Esophagus squamous epithelium (tissue), 5 donors: ENCODE results near the gene PLEKHA7. TPM values are rescaled to one million over a fixed set of nuclear protein-coding genes. Genes with fewer than 3 reads are reported as not detected.

Source experiments
- DNase-seq: peaks from one replicate; lab custom pipeline; 2025; lab: John Stamatoyannopoulos, UW
- H3K27ac ChIP-seq, 4 donors: fragments of 200-600 bp; sonication (generic); one replicate each; pipeline ENCODE4 v1.5.1; 2016 to 2019; ENCODE audit warnings: mild to moderate bottlenecking in 1 of 4
- H3K27me3 ChIP-seq, 4 donors: fragments of 200-600 bp; sonication (generic); 1 replicate in 3 of 4; 2 replicates in 1 of 4; pipeline versions ENCODE4 v1.5.1 to v1.6.0; 2017 to 2021; ENCODE audit warnings: antibody characterized with exemption in 1 of 4
- H3K36me3 ChIP-seq, 3 donors: fragments of 200-600 bp; sonication (generic); one replicate each; pipeline ENCODE4 v1.5.1; 2016 to 2019
- H3K4me1 ChIP-seq, 3 donors: fragments of 200-600 bp; sonication (generic); one replicate each; pipeline ENCODE4 v1.5.1; 2017 to 2019
- H3K4me3 ChIP-seq, 4 donors: fragments of 200-600 bp; sonication (generic); 1 replicate in 3 of 4; 2 replicates in 1 of 4; pipeline ENCODE4 v1.5.1; 2016 to 2019; ENCODE audit warnings: mild to moderate bottlenecking in 2 of 4, moderate library complexity in 1 of 4
- H3K9me3 ChIP-seq, 3 donors: fragments of 200-600 bp; sonication (generic); one replicate each; pipeline ENCODE4 v1.5.1; 2016 to 2019
- POLR2A ChIP-seq, 4 donors: fragments of 450-650 bp; IDR thresholded peaks; one replicate each; pipeline ENCODE4 v1.6.1; 2017; ENCODE audit warnings: antibody characterized with exemption in 4 of 4, mild to moderate bottlenecking in 4 of 4, moderate library complexity in 3 of 4
- WGBS, 2 donors: methylation state at CpG; one replicate each; pipeline ENCODE4 v1.1.5; 2018; 5-methylcytosine and 5-hydroxymethylcytosine counted together
- intact Hi-C: fragments of 100-400 bp; cut with DNase I; formaldehyde crosslinking; loops from one replicate; pipeline ENCODE4 v1.15.0; 2022
- total RNA-seq, 4 donors: library from RNA; depleted of rRNA; stranded (reverse); fragments of >200 nt; gene quantifications; one replicate each; pipeline ENCODE4 v1.1.0, GENCODE V29; 2016
- TF ChIP-seq, protein P1 (sequence below), 6 experiments: fragments of 450-650 bp in 4 of 6; fragments of 200-600 bp in 2 of 6; sonication (generic) in 2 of 6; IDR thresholded peaks; one replicate each; pipeline ENCODE4 v1.5.1; 2016 to 2019; ENCODE audit warnings: antibody characterized with exemption in 6 of 6, mild to moderate bottlenecking in 4 of 6, moderate library complexity in 4 of 6
- donor health status: DM: yes; HTN: yes; CAD: no.

PLEKHA7 gene
- total RNA-seq, 4 donors from 2014 or later: 49.8 to 129 (median 59.3) TPM

DNA sequence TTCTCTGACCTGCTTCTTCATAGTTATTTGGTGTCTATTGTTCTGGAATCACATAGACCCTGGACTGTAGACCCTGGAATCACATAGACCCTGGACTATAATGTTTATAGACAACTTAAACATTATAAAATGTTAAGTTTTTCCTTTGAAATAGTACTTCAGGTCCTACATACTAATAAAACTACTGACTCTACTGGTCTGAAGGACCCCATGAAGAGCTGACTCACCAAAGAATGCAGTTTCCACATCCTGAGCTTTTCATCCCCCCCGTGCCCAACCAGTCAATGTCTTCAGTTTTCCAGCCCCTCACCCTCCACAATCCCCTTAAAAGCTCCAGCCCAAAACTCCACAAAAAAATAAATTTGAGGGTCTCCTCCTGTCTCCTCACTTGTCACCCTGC is 6.6 kb upstream of the PLEKHA7 start:
- H3K4me1 ChIP-seq: peaks cover 0 to 3% (median 0%) of the 10 kb centered on the region in 3 donors
- DNase-seq: no peak
- WGBS, 2 donors: 80 to 91% methylated on average over 1 of the region's 1 CpG
- H3K27me3 ChIP-seq: peaks cover 0 to 2% (median 0%) of the 10 kb centered on the region in 4 donors
- peaks cover 0 to 21% (median 0%) of the 10 kb centered on the region in 3 donors for H3K36me3 ChIP-seq
- H3K4me3 ChIP-seq: no peak overlapping the region
- intact Hi-C loops: no loop called here
- TF ChIP-seq POLR2A (IDR thresholded peaks at IDR 0.05): no peak
- TF ChIP-seq, protein P1, sequence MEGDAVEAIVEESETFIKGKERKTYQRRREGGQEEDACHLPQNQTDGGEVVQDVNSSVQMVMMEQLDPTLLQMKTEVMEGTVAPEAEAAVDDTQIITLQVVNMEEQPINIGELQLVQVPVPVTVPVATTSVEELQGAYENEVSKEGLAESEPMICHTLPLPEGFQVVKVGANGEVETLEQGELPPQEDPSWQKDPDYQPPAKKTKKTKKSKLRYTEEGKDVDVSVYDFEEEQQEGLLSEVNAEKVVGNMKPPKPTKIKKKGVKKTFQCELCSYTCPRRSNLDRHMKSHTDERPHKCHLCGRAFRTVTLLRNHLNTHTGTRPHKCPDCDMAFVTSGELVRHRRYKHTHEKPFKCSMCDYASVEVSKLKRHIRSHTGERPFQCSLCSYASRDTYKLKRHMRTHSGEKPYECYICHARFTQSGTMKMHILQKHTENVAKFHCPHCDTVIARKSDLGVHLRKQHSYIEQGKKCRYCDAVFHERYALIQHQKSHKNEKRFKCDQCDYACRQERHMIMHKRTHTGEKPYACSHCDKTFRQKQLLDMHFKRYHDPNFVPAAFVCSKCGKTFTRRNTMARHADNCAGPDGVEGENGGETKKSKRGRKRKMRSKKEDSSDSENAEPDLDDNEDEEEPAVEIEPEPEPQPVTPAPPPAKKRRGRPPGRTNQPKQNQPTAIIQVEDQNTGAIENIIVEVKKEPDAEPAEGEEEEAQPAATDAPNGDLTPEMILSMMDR (IDR thresholded peaks at IDR 0.05): no peak
- no peak overlapping the region for H3K27ac ChIP-seq
- no peaks in the 10 kb centered on the region for H3K9me3 ChIP-seq

DNA sequence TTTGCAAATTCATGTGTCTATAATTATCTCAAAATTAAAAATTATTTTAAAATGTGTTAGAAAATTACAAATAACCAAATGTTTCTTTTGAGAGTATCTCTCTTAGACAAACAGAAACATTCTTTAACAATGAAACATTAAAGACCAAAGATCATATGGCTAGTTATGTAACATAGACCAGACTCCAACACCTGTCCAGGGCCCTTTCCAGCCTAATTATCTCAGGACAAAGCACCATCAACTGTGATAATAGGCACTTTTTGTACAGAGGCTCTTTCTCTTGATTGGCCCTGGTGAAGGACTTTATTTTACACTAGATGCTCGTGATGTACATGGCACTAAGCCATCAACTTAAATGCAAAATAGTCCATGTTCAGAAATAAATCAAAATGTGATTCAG is 5.0 kb upstream of the PLEKHA7 start:
- Histone ChIP-seq H3K4me3 (no peak overlapping the region), H3K27me3 (peaks cover 0 to 17% (median 0%) of the 10 kb centered on the region in 4 donors), H3K9me3 (no peaks in the 10 kb centered on the region), H3K4me1 (peaks cover 0 to 15% (median 0%) of the 10 kb centered on the region in 3 donors), H3K36me3 (peaks cover 0 to 21% (median 0%) of the 10 kb centered on the region in 3 donors), H3K27ac (no peak overlapping the region)
- no peak for DNase-seq
- TF ChIP-seq, protein P1 (IDR thresholded peaks at IDR 0.05): no peak
- TF ChIP-seq POLR2A (IDR thresholded peaks at IDR 0.05): no peak
- 73 to 79% methylated on average over 1 of the region's 1 CpG for WGBS, 2 donors
- intact Hi-C loops: no loop called here

DNA sequence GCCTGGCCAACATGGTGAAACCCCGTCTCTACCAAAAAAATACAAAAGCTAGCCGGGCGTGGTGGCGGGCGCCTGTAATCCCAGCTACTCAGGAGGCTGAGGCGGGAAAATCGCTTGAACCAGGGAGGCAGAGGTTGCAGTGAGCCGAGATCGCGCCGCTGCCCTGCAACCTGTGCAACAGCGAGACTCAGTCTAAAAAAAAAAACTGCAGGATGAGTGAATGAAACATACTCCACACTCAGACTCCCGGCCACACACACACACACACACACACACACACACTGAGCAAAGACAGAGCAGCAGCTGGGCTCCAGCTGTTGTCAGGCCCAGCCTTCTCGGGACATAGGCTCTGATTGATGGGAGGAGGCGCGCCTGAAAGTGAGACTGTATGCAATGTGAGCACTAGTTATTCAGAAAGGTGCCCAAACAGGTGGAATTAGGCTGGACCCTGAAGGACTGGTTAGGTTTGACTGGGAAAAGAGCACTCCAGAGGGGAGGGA is 1.5 kb upstream of the PLEKHA7 start:
- no peaks in the 10 kb centered on the region for H3K9me3 ChIP-seq
- intact Hi-C loops: no loop called here
- peaks cover 0 to 4% (median 0%) of the 10 kb centered on the region in 3 donors for H3K36me3 ChIP-seq
- H3K4me1 ChIP-seq: peaks cover 0 to 49% (median 2%) of the 10 kb centered on the region in 3 donors
- H3K27ac ChIP-seq: peak overlapping the region in 2 of 4 donors; percentile 88 to 90
- H3K4me3 ChIP-seq: peak overlapping the region in 1 of 4 donors; percentile 91
- 58% methylated on average over 8 of the region's 16 CpGs; no CpG with 5 or more reads in 1 of the 2 donors for WGBS, 2 donors
- DNase-seq: no peak
- TF ChIP-seq, protein P1 (IDR thresholded peaks at IDR 0.05): no peak
- TF ChIP-seq POLR2A (IDR thresholded peaks at IDR 0.05): no peak
- peaks cover 0 to 30% (median 0%) of the 10 kb centered on the region in 4 donors for H3K27me3 ChIP-seq

DNA sequence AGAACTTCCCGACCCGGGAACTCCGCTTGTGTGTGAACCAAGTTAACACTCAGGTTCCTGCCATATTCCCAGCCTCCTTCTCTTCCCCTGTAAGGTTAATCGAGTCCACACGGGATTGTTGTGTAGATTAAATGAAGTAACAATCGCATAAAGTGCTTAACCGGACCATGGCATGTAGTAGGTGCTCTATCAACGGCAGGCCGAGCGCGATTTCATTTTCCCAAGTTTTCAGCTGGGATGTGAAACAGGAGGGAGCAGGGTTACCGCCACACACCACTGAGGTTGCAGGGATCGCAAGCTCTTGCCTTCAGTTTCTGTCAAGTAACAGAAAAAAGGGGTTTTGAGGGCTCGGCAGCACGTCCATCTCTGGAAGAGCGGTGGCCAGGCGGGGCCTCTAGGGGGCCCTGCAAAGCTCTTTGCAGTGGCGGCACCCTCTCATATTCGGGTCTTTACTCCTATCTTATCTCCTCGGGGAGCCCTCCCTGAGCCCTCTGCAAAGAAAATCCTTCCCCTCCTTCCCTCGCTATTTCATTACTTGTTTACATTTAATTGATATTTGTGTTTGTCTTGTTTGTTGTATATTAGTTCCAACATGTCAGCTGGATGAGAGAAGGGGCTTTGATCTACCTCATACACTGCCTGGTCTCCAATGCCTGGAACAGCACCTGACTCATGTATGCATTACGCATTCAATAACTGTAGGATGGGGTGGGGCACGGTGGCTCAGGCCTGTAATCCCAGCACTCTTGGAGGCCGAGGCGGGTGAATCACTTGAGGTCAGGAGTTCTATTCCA is 816 bp upstream of the PLEKHA7 start:
- peak overlapping the region; percentile 64 to 91 (median 80) for H3K4me3 ChIP-seq
- H3K27ac ChIP-seq: peak overlapping the region; percentile 85 to 90 (median 87)
- DNase-seq: no peak
- no peaks in the 10 kb centered on the region for H3K36me3 ChIP-seq
- TF ChIP-seq POLR2A (IDR thresholded peaks at IDR 0.05): peak in 1 of 4 donors; percentile 34
- TF ChIP-seq, protein P1 (IDR thresholded peaks at IDR 0.05): peak in 4 of 6 experiments; percentile 24 to 41 (median 26)
- intact Hi-C loops: no loop called here
- H3K9me3 ChIP-seq: no peaks in the 10 kb centered on the region
- peaks cover 0 to 30% (median 0%) of the 10 kb centered on the region in 4 donors for H3K27me3 ChIP-seq
- 6 to 9% methylated on average over 20 to 23 of the region's 25 CpGs for WGBS, 2 donors
- H3K4me1 ChIP-seq: peaks cover 0 to 49% (median 2%) of the 10 kb centered on the region in 3 donors
